Fibroblast of skin of right biceps (primary cell): ENCODE data around the gene NLGN1.
"Not testable (repeated sequence)": the region's sequence is repeated elsewhere in the genome, so short reads cannot be mapped to it uniquely, and the experiment has no call there.

ENCODE experiments used
- DNase-seq: peaks from one replicate; pipeline ENCODE4 v3.0.0-alpha.2; 2013

The NLGN1 gene

DNA sequence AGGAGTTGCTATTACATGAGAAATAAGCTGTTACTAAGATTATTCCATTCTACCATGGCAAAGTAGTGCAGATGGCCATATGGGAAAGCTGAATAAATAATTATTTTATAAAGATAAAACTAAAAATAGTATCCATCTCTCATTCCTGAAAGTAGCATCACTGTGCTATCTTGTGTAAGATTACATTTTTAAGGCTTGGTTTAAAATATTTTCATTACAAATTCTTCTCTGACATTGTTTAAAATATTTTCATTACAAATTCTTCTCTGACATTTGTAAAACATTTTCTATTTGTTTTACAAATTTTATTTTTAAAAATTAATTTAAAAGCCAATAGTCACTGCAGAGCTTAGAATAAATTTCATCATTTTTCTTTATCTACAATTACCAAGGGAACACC lies 796.1 kb downstream of the NLGN1 start:
- peak; percentile 57 for DNase-seq

DNA sequence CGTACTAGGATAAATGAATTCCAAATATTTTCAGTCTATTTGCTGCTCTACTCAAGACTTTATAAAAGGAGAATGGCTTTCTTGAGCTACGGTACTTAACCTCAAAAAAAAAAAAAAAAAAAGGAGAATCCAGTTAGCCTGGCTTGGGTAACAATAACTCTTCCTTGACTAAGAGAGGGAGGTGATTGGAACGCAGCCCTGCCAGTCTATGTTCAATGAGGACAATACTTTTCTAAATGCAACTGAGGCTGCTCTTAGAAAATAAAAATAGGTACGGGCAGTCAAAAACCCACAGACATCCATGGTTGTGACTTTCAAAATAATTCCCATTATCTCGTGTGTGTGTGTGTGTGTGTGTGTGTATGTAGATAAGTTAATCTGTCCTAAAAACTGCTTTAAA lies 799.9 kb downstream of the NLGN1 start:
- no peak for DNase-seq

DNA sequence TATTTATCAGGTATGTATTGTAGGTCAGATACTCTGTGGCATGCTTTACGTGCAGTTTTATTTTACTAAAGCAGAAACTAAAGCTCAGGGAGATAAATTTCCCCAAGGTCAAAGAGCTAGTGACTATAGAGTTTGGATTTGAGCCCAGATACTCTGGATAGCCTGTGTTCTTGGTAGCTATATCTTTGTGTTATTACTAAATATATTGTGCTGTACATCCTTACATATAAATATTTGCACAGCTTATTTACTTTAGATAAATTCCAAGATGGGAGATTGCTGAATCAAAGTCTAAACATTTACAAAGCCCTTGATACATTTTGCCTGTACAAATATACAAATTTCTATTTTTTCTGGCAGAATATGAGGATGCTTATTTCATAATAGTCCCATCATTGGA lies 800.7 kb downstream of the NLGN1 start:
- DNase-seq = no peak

DNA sequence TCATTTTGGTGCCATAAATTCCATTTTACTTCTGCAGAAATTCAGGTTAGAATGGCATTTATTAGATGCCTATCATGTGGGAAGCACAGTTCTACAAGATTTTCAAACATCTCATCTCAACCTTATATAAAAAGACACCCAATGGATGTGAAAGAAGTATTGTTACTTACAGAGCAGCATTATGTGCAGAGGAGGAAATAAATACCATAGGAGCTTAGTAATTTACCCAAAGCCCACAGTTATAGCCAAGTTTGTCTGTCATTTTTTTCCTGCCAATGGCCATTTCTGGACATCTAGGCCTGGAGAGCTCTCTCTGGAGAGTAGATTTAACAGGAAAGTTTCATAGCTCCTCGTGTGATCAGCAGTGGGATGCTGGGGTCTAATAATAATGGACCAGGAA lies 802.2 kb downstream of the NLGN1 start:
- DNase-seq = no peak

DNA sequence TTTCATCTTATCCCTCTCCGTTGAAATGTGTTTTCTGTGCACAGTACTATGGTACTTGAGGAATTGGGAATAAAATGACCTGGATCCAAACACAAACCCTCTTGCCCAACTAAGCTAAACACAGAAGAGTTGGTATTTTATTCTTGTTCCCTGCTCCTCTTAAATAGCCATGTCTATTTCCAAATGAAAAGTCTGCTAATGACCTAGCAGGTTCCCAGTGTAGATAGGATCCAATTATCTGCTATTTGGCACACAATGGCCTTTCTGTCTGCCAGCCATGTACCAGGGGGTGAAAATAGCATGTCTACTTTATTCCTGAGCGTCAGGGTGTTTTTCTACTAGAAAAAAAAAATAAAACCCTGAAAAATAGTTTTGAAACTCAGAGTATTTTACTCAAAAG lies 804.6 kb downstream of the NLGN1 start:
- no peak for DNase-seq

DNA sequence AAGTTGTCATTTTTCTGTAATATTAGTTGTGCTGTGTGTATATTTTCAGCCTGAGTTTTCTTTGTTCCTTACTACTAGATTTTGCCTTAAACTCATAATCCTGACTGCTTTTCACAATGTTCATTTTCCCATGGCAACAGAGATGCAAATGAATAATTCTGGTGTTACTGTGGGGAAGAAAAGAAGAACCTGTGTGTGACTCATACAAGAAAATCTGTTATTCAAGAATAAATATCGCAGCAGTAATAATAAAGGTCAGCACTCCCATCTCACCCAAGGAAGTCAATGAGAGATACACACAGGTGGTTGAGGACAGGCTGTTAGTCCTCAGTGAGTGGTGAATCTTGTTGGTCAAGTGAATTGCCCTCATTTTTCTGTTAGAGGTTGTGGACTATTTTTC lies 805.0 kb downstream of the NLGN1 start:
- peak; percentile 36 for DNase-seq

DNA sequence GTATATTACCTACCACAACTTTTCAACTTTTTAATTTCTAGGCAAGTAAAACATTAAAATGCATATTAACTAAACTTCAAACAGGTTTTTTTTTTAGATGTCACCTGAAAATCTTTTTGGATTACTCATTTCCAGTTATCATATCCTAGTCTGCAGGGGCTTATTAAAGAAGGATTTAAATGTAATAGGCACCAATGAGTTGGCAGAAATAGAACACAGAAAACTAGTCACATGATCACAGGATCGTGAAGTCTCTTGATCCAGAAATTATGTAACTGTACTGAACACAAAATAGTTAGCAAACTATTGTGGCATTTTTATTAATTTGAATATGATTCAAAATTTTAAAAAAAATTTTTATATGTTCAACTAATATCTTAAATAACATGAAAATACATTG lies 807.2 kb downstream of the NLGN1 start:
- DNase-seq = no peak

DNA sequence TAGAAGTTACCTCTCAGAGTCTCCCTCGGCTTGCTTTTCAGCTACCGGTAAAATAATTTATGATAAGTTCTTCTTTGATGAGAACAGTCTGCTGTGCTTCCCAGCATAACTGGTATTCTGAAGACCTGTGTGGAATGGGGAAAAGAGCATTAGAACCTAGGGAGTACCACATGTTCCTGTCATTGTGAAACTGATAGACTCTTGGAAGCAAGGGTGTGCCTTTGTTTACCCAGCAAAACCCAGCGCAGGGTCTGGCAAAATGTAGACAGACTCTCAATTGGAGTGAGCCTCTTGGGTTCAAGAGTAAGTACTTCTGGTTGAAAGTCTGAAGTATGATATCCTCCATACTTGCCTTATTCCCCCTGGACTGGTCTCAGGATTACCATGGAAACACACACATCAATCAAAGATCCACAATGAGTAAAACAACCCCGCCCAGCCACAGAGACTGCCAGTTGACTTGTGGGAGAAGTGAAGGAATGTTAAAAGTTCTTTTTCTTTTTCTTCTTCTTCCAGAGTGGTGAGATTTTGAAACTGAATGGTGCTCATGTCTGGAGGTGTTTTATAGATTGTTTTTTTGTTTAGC lies 809.2 kb downstream of the NLGN1 start:
- peak; percentile 44 for DNase-seq

DNA sequence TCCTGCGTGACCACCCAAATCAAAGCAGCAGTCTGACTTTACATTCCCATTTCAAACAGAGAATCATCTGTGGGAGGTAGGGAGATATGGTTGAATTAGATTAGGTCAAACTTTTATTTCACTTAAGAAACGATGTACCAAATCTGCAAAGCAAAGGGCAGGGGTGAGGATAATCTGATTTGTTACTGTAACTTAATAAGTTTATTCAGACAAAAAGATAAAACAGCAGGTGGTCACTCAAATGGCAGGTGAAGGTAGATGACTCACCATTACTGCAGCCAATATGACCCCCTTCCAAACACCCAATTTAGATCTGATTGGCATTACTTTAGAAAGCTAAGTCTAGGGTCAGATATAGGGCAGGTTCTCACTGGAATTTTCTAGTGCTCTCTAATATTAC lies 810.6 kb downstream of the NLGN1 start:
- no peak for DNase-seq

DNA sequence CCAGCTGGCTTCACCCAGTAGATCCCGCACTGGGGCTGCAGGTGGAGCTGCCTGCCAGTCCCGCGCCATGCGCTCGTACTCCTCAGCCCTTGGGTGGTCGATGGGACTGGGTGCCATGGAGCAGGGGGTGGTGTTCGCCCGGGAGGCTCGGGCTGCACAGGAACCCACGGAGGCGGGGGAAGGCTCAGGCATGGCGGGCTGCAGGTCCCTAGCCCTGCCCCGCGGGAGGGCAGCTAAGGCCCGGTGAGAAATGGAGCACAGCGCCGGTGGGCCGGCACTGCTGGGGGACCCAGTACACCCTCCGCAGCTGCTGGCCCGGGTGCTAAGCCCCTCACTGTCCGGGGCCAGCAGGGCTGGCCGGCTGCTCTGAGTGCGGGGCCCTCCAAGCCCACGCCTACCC lies 814.4 kb downstream of the NLGN1 start:
- not testable (repeated sequence) for DNase-seq

DNA sequence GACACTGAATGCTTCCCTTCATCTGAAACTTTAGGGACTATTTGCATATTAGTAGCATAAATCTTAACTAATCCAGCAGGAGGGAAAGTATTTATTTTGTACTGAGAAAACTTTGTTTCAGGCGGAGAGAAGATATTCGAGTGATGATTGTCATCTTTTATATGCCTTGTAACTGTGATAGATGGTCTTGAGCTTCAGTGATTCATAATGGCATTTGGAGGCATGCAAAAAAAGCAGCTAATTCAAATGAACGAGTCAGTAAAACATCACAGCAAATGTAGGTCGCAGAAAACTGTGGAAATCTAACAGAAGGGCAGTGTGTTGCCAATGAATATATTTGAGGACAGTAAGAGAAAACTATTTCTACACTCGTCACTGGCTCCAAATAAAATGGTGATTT lies 817.9 kb downstream of the NLGN1 start:
- DNase-seq = peak; percentile 60

DNA sequence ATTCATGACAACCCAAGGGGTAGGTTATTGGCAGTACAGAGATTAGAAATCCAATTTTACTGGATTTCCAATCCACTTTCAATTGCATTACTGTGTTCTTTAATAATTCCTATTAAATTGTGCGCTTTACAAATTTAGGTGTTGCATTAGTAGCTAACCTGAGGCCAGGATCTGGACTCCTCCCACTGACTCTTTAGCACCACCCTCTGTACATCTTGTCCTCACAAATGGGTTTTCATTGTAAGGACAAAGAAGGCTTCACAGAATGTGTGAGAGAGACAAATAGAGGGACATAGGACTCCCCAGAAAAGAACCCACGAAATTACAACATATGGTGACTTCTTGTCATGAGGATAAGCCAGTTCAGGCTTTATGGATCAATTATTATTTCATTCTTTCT lies 818.5 kb downstream of the NLGN1 start:
- DNase-seq = no peak

DNA sequence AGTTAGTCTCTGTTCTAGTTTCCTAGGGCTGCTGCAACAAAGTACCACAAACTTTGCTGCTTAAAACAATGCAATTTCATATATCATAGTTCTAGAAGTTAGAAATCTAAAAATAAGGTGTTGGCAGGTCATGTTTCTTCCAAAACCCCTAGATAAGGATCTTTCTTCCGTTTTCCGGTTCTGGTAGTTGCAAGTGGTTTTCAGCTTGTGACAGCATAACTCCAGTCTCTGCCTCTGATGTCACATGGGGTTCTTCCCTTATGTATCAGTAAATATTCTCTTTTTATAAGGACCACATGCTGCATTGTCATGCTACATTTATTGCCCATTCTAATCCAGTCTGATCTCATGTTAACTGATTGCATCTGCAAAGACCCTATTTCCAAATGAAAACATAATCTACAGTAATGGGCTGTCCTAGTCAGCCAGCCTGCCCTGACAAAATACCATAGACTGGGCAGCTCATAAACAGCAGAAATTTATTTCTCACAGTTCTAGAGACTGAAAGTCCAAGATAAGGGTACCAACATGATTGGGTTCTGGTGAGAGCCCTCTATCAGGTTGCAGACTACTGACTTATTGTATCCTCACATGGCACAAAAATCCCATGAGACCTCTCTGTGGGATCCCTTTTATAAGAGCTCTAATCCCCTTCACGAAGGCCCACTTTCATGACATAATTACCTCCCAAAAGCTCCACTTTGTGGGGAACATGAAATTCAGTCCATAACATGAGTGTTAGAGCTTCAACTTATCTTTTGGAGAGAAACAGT lies 819.6 kb downstream of the NLGN1 start:
- peak; percentile 16 for DNase-seq

DNA sequence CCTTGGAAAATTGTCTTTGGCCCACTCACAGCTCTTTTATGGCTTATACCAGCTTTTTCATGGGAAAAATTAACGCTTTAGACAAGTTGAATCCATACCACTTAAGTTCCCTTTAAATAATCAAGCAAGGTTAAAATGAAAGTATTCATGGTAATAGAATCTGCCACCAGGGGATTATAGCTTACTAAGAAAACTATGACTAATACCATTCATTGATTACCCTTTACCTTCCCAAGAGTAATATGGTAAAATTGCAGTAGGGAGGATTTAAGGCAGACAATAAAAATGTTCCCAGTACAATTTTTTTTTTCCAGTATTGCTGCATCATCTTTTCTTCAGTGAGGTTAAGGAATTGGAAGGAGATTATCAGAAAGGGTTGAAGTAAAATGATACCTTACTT lies 820.5 kb downstream of the NLGN1 start:
- peak; percentile 53 for DNase-seq

DNA sequence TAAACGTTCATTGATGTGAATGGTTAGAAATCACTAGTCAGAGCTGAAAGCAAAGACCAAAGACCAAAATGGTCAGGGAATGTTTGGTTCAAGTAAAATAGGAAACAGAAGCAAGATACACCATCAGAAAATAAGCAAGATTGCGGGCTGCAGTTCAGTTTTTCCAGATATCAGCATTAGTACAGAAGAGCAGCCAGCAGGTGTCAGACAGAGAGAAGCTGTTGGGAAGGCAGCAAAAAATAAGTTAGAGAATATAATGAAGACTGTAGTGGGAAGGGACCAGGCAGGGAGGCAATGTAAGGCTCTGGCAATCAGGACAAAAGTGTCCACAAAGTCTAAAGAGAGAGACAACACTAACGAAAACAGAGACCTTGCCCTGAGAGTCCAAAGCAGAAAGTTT lies 822.2 kb downstream of the NLGN1 start:
- DNase-seq = no peak

DNA sequence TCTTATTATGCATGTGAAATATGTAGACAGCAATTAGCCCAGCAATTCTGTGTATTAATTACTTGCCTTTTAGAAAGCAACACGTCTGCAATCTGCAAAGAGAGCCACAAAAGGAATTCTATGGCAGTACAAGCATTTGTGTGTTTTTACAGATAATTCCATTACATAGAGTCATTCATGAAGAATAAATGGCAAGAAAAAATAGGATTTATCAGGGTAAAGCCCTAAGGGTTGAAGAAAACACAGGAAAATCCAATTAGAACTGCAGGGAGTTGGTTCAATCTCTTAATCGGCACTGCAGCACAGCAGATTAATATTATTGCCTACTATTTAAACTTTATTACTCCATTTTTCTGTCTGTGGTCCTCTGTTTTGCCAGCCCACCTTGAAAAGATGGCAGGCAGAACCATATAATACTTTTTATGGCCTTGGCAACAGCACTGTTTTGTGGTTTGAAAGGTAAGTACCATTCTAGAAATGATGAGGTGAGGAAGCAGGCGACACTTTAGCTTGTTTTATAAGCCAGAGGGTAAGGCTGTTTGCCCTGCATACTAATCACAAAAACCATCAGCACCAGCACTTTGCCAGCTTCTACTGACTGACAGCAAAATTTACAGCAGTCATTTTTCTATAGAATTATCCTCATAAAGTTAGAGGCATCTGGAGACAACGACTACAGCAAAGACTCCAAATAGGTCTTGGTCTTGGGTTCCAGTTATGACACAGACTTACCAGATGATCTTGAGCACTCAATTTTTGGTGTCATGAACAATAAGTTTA lies 823.4 kb downstream of the NLGN1 start:
- no peak for DNase-seq

DNA sequence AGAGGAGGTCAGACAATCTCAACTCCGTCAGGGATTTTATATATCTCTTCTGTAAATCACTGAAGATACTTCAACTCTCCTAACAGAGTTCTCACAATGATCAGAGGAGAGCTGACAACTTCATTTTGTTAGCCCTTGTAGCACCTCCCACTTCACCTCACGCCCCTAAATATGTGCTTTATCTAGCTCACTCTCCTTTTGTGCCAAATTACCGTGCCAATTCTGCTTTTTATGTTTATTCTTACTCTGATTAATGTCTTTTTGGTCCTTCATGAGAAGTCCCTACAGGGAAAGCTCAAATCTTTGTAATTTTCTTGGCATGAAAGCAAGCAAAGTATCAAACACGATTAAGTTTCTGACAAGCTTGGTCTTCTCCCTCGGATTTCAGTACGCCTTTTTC lies 825.5 kb downstream of the NLGN1 start:
- DNase-seq = no peak

DNA sequence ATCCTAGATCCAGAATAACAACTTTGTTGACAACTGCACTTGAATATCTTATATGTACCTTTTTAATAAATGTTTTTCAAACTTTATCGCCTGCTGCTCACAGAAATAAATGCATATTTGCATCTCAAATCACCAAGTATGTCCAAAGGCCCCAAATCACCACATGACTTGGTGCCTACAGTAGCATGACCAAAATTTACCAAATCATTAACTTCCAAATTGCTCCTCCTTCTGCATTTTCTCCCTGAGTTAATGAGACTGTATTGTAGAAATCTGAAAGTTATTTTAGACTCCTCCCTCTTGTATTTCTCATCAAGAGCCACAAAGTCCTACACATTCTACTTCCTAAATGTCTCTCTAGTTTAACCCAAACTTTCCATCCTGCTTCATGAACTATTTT lies 826.1 kb downstream of the NLGN1 start:
- no peak for DNase-seq

DNA sequence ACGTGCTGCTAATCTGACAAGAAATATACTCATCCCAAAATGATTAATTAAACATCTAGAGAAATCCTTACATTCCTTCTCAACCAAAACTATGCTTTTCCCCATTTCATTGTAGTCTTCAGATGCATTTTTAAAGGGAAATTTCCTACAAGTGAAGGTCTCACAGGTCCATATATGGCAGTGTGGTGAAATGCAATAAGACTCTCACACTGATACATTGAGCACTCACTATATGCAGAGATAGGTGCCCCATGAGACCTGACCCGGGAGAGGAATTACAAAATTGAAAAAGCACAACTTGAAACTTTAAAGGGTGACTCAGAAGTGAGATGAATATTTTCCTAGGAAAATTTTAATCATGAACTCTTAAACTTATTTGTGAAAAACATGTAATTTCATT lies 832.4 kb downstream of the NLGN1 start:
- DNase-seq = peak; percentile 84

DNA sequence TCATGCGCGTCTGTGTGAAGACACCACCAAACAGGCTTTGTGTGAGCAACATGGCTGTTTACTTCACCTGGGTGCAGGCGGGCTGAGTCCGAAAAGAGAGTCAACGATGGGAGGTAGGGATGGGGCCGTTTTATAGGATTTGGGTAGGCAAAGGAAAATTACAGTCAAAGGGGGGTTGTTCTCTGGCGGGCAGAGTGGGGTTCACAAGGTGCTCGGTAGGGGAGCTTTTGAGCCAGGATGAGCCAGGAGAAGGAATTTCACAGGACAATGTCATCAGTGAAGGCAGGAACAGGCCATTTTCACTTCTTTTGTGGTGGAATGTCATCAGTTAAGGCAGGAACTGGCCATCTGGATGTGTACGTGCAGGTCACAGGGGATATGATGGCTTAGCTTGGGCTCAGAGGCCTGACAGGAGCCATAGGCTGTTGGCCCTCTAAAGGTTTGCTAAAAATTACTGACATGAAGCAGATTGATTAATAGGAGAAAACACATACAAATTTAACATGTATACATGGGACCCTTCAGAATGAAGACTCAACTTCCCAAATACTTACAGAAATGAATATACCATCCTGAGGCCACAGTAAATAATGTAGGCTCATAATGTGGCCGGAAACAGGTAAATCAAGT lies 834.6 kb downstream of the NLGN1 start:
- DNase-seq = not testable (repeated sequence)

DNA sequence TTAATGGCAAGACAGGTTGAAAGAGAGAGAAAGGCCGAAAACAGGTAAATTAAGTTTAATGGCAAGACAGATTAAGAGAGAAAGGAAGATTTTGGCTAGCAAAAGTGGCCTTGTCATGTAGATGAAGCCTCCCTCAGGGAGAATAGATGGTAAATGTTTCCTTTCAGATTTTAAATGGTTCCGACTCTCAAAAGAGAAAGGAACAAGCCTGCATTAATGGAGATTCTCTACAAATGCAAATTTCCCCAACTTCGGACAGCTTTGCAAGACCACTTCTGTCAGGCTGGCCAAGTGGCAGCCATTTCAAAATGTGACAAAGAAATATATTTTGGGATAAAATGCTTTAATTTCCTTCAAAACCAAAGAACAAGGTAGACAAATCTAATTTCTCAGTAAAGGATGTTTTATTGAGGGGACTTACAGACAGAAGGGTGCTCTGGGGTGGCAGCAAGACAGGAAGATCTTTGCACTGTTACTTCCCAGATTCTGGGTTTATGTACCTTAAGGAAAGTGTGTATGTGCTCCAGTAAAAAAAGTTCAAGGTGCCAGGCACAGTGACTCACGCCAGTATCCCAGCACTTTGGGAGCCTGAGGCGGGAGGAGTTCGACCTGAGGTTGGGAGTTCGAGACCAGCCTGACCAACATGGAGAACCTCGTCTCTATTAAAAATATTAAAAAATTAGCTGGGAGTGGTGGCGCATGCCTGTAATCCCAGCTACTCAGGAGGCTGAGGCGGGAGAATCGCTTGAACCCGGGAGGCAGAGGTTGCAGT lies 835.3 kb downstream of the NLGN1 start:
- DNase-seq = no peak

DNA sequence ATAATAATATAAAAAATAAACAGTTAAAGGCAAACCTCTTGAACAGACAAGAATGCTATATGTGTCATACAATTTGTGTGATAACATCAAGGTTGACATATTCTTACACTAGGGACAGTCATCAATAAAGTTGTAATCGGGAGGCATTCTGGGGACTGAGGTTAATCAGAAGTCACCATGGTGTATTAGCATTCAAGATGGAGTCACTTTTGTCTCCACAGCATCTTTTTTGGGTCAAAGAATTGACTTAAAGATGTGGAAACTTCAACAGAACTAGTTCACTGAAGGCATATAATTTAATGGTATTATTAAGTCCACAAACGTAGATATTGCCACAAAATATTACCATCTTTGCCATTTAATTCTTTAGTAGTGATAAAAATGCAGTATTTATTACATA lies 836.0 kb downstream of the NLGN1 start:
- DNase-seq = no peak
